COLO668 (cell line): ENCODE results near the gene ERH.
"Not testable (repeated sequence)": the region's sequence is repeated elsewhere in the genome, so short reads cannot be mapped to it uniquely, and the experiment has no call there.

ENCODE experiments used
- DNase-seq: peaks from one replicate; lab custom pipeline; 2025; ENCODE audit not compliant: unreplicated experiment; lab: John Stamatoyannopoulos, UW

ERH gene

DNA sequence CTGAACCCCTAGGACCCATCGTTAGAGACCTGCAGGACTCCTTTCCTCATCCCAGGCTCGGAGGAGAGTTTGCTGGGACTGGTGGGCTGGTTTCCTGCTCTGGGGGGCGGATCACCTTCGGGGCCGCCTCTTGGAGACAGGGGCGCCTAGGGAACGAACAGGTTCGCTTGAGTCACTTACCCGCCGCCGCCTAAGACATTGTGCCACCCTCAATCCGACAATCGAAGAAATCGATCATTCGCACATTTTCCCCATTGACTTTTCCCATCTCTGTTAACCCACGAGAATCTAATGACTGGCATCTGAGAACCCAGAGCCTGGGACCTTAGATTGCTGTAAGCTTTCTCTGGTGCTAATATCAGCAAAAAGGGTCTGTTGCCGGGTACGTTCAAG is 715 bp upstream of the ERH start:
- DNase-seq, result no peak

- DNase-seq, result no peak
Measured at GRCh38 chr14:69395929-69396328, 2.2 kb downstream of the ERH start.

- no peak for DNase-seq
Measured at GRCh38 chr14:69392481-69392880, 5.6 kb downstream of the ERH start.

DNA sequence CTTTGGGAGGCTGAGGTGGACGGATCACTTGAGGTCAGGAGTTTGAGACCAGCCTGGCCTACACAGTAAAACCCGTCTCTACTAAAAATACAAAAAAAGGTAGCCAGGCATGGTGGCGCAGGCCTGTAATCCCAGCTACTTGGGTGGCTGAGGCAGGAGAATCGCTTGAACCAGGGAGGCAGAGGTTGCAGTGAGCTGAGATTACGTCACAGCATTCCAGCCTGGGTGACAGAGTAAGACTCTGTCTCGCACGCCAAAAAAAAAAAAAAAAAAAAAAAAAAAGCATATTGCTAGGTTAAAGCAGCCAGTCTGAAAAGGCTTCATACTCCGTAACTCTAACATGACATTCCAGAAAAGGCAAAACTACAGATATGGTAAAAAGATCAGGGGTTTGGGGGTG is 6.7 kb downstream of the ERH start:
- not testable (repeated sequence) for DNase-seq

GRCh38 chr14:69387311-69387710 is 10.8 kb downstream of the ERH start:
- no peak for DNase-seq

DNA sequence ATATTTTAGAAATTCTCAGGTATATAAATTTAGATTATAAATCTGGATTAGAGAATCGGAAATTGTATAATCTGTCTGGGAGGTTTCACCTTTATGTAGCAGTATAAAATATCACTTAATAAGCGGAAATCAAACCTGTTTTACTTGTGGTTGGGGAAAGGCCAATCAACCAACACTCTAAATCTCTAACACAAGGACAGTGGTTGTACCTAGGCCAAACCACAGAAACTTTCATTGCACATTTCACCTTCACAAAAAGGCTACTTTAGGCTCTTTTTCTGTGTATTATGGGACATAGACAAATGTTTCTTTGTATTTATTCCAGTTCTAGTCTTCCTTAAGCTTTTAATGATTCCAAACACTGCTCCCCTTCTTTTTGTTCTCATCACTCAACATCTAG is 19.8 kb downstream of the ERH start:
- no peak for DNase-seq

- DNase-seq, result no peak
Measured at GRCh38 chr14:69376439-69376838, 21.7 kb downstream of the ERH start.

DNA sequence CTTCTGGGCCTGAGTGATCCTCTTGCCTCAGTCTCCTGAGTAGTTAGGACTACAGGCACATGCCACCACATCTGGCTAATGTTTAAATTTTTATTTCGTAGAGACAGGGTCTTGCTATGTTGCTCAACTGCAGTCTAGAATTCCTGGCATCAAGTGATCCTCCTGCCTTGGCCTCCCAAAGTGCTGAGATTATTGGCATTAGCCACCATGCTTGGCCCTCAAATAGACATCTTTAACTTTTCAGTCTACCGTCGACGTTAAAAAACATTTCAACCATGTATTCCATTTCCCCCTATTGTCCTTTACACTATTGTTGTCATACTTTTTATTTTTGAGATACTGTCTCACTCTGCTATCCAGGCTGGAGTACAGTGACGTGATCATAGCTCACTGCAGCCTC is 22.4 kb downstream of the ERH start:
- DNase-seq, result no peak

- DNase-seq, result no peak
Measured at GRCh38 chr14:69375182-69375581, 22.9 kb downstream of the ERH start.

DNA sequence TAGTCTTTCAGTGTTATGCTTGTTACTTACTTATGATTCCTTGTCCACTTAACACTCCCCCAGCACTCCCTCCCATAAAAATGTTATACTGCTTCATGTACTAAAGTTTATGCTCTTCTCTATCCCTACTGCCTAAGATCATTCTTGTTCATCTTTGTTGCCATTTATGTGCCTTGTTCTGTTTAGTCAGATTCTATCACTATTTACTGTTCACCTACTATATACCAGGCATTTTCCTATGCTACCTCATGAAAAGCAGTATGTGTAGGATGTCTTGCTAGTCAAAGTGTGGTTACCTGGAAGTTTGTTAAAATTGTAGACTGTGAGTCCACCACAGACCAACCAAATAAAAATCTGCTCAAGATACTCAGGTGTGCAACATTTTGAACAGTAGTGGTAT is 23.9 kb downstream of the ERH start:
- DNase-seq, result no peak

DNA sequence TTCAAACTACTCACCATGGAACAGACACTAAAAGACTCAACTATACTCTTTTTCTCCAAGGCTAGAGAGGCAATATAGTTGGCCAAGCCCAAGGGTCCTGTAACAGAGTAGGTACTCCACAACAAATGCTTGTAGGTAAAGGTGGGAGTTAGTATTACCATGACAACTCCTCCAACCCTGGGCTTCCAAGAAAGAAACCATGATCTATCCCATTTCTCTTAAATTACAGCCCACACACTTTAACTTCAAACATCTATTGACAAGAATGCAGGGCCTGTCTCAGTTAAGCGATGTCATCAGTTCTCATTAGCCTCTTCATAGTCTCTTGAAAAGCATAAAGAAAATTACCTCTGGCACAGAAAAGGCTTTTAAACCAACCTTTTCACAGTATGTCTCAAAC is 25.0 kb downstream of the ERH start:
- DNase-seq, result no peak

DNA sequence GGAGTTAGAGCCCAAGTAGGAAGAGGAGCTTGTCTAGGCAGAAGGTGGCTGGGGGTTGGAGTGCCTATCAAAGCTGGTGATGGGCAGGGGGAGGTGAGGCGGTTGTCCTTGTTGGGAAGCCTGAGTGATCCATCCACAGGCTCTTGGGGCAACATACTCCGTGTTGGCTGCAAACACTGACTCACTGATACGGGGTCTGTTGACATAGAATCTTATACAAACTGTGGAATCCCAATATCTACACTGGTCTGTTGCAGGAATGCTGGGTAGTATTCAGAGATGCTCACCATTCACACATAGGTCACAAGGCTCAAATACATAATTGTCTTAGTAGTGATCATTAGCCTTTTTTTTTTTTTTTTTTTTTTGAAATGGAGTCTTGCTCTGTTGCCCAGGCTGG is 26.0 kb downstream of the ERH start:
- DNase-seq, result no peak

DNA sequence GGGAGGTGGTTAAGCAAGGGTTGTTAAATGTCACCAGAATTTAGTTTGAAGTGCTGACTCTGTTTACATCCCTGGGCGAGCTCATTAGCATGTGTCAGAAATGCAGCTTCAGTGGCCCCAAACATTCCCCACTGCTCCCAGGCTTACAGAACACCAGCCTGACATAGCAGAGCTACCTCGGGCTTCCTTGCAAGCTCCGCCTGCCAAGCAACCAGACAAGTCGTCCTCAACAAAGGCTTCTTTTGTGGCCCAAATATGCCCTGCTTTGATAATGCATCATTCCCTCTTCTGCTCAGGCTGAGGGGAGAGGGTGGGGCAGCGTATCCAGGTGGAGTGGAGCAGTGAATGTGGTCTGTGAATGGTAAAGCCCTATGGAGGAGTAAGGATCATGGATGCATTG is 28.0 kb downstream of the ERH start:
- DNase-seq, result no peak

DNA sequence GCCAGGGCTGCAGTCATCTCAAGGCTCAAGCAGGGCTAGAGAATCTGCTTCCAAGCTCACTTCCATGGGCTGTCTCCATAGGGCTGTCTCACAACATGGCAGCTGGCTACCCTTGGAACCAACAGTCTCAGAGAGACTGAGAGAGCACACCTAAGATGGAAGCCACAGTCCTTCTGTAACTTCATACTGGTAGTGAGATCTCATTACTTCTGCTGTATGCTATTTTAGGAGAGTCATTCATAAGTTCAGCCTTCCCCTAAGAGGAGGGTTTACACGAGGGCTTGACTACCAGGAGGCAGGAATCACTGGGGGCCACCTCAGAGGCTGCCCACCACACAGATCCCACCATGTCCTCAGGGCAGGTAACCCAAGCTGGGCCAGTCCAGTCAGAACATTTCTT is 29.7 kb downstream of the ERH start:
- no peak for DNase-seq

DNA sequence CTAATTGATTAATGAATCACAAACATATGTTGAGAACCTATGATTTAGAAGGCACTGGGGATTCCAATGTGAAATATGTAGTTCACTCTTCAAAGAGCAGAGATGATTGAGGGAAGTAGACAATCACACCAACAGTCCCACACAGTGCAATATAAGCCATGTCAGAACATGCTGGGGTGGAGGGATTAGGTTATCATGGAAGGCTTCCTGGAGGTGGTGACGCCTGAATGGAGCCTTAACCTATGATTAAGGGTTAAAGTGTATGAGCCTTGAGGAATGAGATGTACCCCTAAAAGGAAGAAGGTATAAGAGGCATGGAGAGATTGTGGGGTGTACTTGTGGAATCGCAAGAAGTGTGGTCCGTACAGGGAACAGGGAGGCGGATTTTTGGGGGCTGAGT is 31.3 kb downstream of the ERH start:
- DNase-seq, result no peak

DNA sequence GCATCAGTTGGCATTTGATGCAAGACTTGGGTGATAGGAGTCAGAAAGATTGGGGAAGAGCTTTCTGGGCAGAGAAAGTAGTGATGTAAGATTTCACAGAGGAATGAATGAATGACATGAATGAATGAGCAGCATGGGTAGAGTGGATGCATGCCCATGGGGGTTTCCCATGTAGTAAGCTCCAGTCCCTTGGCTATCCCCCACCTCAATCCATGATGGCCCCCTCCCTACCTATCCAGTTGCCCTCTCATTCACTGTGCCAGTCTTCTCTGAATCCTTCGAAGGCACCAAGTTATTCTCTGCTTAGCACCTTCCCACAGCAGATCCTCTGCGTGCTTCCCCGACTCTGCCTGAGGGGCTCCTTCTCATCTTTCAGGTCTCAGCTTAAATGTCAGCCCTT is 32.0 kb downstream of the ERH start:
- DNase-seq, result no peak

- no peak for DNase-seq
Measured at GRCh38 chr14:69364378-69364777, 33.7 kb downstream of the ERH start.

- DNase-seq, result no peak
Measured at GRCh38 chr14:69363964-69364363, 34.1 kb downstream of the ERH start.

DNA sequence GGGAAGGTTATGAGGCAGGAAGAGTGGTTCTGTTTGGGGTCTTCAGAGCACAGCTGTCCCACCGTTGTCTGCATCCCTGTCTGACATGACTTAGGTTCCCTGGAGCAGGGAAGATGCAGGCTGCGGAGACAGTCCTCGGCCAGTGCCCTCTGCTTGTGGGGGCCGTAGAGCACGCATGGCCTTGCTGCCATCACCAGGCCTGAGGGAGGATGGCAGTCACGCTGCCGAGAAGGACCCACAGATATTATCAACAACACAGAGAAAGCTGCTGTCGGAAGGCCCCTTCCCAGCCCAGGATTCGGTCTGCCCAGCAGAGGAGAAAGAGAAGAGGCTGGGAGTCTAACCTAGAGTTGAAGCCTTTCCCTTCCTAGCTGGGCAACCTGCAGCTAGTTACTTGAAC is 35.0 kb downstream of the ERH start:
- no peak for DNase-seq

DNA sequence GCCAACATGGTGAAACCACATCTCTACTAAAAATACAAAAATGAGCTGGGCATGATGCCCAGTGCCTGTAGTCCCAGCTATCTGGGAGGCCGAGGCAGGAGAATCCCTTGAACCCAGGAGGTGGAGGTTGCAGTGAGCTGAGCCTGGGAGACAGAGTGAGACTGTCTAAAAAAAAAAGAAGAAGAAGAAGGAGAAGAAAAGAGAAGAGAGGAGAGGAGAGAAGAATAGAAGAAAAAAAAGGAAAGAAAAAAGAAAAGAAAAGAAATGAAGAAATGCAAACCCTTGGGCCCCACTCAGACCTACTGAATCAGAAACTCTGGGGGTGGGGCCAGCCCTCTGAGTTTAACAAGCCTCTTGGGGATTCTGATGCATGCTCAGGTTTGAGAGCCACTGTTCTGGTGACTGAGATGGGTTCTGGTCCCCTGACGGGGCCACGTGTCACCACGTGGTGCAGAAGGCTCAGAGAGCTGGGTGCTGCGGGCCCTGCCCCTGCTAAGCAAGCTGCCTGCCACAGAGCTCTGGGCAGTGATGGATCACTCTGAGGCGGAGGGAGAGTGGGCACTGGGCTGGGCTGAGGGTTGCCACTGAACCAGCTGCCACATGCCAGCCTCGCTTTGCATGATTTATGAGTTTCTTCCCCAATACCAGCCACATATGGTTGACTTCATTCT is 37.5 kb downstream of the ERH start:
- no peak for DNase-seq

- no peak for DNase-seq
Measured at GRCh38 chr14:69358966-69359365, 39.1 kb downstream of the ERH start.

DNA sequence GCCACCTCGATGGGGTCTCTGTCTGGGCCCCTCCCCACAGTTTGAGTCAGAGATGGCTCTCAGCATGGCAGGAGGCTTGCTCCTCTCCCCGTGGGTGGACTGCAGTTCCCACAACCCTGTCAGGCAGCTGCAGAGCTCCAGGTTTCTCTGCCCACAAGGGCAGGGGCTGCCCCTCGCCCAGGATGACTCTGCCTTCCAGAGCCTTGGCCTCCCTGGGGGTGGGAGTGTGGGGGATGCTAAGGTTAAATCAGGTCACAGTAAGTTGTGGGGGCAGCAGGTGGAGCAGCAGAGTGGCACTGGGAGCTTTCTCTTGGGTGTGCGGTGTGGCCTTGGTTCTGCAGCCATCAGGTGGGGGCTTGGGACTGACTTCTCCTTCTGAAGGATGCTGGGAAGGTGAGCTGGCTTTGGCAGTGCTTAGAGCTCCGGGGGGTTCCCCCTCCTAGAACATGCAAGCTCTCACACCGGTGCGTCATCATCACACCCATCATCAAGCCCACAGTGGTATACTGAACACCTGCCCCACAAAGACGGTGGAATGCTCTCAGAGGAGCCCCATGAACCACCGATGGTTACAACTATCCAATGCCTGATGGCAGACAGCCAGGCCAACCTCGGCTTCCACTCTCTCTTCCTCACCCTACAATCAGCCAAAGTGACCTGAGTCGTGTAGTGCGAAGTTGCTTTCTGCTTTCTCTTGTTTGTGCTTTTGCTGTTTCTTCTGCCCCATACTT is 39.7 kb downstream of the ERH start:
- DNase-seq, result no peak
